Neural cell (in vitro differentiated cells): ENCODE measurements around the gene PILRA. TPM values are rescaled to one million over a fixed set of nuclear protein-coding genes. Genes with fewer than 3 reads are reported as not detected.

Source experiments
- H2AFZ ChIP-seq: fragments of 200-600, 300-800 bp; sonication (generic), shearing (Covaris generic); 2 replicates; pipeline ENCODE4 v1.6.0; 2014; ENCODE audit warnings: low read depth, mild to moderate bottlenecking, antibody characterized with exemption, low read length, moderate library complexity
- H3F3A ChIP-seq: fragments of 200-600 bp; shearing (Covaris generic); 2 replicates; pipeline ENCODE4 v1.6.1; 2016; ENCODE audit warnings: mild to moderate bottlenecking, moderate library complexity, mixed read lengths, antibody characterized with exemption, low read length; ENCODE audit not compliant: insufficient read depth, poor library complexity, severe bottlenecking
- H3K27ac ChIP-seq: fragments of 200-600, 300-800 bp; sonication (generic), shearing (Covaris generic); 2 replicates; pipeline ENCODE4 v1.5.1; 2014; ENCODE audit warnings: mild to moderate bottlenecking, low read length, moderate library complexity
- H3K27me3 ChIP-seq: fragments of 300-800, 200-600 bp; sonication (generic), shearing (Covaris generic); 2 replicates; pipeline ENCODE4 v1.6.0; 2014; ENCODE audit warnings: mild to moderate bottlenecking, low read depth, low read length, moderate library complexity; ENCODE audit not compliant: insufficient read depth
- H3K36me3 ChIP-seq: fragments of 300-800, 200-600 bp; sonication (generic), shearing (Covaris generic); 2 replicates; pipeline ENCODE4 v1.5.1; 2014; ENCODE audit warnings: mild to moderate bottlenecking, antibody characterized with exemption, low read length, moderate library complexity; ENCODE audit not compliant: insufficient read depth
- H3K4me2 ChIP-seq: fragments of 300-800, 200-600 bp; sonication (generic), shearing (Covaris generic); 2 replicates; pipeline ENCODE4 v1.6.0; 2014; ENCODE audit warnings: mild to moderate bottlenecking, low read length
- H3K4me3 ChIP-seq: fragments of 300-800, 200-600 bp; sonication (generic), shearing (Covaris generic); 2 replicates; pipeline ENCODE4 v1.5.1; 2014; ENCODE audit warnings: mild to moderate bottlenecking, low read length, moderate library complexity
- H3K79me2 ChIP-seq: fragments of 200-600 bp; shearing (Covaris generic); replicated peaks from 2 replicates; pipeline ENCODE4 v1.6.0; 2014; ENCODE audit warnings: mild to moderate bottlenecking, low read length, moderate library complexity; ENCODE audit not compliant: insufficient read depth
- H3K9ac ChIP-seq: fragments of 300-800, 200-600 bp; sonication (generic), shearing (Covaris generic); 2 replicates; pipeline ENCODE4 v1.6.1; 2016; ENCODE audit warnings: mild to moderate bottlenecking, low read length, mixed read lengths
- H3K9me2 ChIP-seq: fragments of 200-600 bp; shearing (Covaris generic); 2 replicates; pipeline ENCODE4 v1.6.1; 2016; ENCODE audit warnings: mild to moderate bottlenecking, low read length, mixed read lengths; ENCODE audit not compliant: insufficient read depth
- H3K9me3 ChIP-seq: fragments of 200-600, 300-800 bp; sonication (generic), shearing (Covaris generic); 2 replicates; pipeline ENCODE4 v1.6.1; 2016; ENCODE audit warnings: mild to moderate bottlenecking, mixed run types, low read length, moderate library complexity, mixed read lengths
- H4K20me1 ChIP-seq: fragments of 200-600 bp; shearing (Covaris generic); 2 replicates; pipeline ENCODE4 v1.6.1; 2016; ENCODE audit warnings: mild to moderate bottlenecking, mixed run types; ENCODE audit not compliant: insufficient read depth
- EP300 ChIP-seq: fragments of 450-650 bp; conservative IDR thresholded peaks from 2 replicates; pipeline ENCODE4 v1.6.1; 2014; ENCODE audit warnings: antibody characterized with exemption, mild to moderate bottlenecking, moderate library complexity; ENCODE audit not compliant: poor library complexity, severe bottlenecking
- EZH2 ChIP-seq: fragments of 200-600, 300-800 bp; shearing (Covaris generic), sonication (generic); IDR thresholded peaks from 2 replicates; pipeline ENCODE4 v1.6.1; 2014; ENCODE audit warnings: antibody characterized with exemption, low read length, borderline replicate concordance, mild to moderate bottlenecking; ENCODE audit not compliant: insufficient read depth, poor library complexity, severe bottlenecking
- MXI1 ChIP-seq: fragments of 450-650 bp; conservative IDR thresholded peaks from 2 replicates; pipeline ENCODE4 v1.6.1; 2014; ENCODE audit warnings: antibody characterized with exemption, mild to moderate bottlenecking; ENCODE audit not compliant: poor library complexity, severe bottlenecking
- POLR2AphosphoS5 ChIP-seq: IDR thresholded peaks from 2 replicates; pipeline ENCODE4 v1.6.1; 2012
- RAD21 ChIP-seq: fragments of 450-650 bp; conservative IDR thresholded peaks from 2 replicates; pipeline ENCODE4 v1.6.1; 2014; ENCODE audit warnings: antibody characterized with exemption, mild to moderate bottlenecking, moderate library complexity
- SMC3 ChIP-seq: fragments of 450-650 bp; conservative IDR thresholded peaks from 2 replicates; pipeline ENCODE4 v1.6.1; 2014; ENCODE audit warnings: antibody characterized with exemption, mild to moderate bottlenecking, moderate library complexity; ENCODE audit not compliant: poor library complexity
- TAF1 ChIP-seq: IDR thresholded peaks from 2 replicates; pipeline ENCODE4 v1.6.1; 2012; ENCODE audit warnings: low read depth
- polyA plus RNA-seq: library from polyadenylated mRNA; depleted of rRNA; stranded (reverse); fragments of >200 nt; gene quantifications from 2 replicates; pipeline ENCODE4 v1.2.3, GENCODE V29; 2014
- TF ChIP-seq, protein P1 (sequence below): IDR thresholded peaks from 2 replicates; pipeline ENCODE4 v1.6.1; 2012; ENCODE audit warnings: borderline replicate concordance
- TF ChIP-seq, protein P2 (sequence below): fragments of 450-650 bp; IDR thresholded peaks from 2 replicates; pipeline ENCODE4 v1.5.1; 2014; ENCODE audit warnings: antibody characterized with exemption, mild to moderate bottlenecking, moderate library complexity; ENCODE audit not compliant: poor library complexity, severe bottlenecking

Gene PILRA
- polyA plus RNA-seq, 1 donor from 2014 or later = 23.7 TPM

DNA sequence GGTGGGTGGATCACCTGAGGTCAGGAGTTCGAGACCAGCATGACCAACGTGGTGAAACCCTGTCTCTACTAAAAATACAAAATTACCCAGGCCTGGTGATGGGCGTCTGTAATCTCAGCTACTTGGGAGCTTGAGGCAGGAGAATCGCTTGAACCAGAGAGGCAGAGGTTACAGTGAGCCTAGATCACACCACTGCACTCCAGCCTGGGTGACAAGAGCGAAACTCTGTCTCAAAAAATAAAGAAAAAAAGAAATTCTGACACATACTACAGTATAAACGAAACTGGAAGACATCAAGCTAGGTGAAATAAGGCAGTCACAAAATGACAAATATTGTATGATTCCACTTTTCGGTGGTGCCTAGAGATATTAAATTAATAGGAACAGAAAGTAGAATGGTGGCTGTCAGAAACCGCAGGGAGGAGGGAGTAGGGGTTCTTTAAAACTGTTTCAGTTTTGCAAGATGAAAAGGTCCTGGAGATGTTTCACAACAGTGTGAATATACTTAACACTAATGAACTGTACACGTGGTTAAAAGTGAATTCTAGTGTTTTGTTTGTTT is 23.2 kb downstream of the PILRA start:
- TF ChIP-seq, protein P1, sequence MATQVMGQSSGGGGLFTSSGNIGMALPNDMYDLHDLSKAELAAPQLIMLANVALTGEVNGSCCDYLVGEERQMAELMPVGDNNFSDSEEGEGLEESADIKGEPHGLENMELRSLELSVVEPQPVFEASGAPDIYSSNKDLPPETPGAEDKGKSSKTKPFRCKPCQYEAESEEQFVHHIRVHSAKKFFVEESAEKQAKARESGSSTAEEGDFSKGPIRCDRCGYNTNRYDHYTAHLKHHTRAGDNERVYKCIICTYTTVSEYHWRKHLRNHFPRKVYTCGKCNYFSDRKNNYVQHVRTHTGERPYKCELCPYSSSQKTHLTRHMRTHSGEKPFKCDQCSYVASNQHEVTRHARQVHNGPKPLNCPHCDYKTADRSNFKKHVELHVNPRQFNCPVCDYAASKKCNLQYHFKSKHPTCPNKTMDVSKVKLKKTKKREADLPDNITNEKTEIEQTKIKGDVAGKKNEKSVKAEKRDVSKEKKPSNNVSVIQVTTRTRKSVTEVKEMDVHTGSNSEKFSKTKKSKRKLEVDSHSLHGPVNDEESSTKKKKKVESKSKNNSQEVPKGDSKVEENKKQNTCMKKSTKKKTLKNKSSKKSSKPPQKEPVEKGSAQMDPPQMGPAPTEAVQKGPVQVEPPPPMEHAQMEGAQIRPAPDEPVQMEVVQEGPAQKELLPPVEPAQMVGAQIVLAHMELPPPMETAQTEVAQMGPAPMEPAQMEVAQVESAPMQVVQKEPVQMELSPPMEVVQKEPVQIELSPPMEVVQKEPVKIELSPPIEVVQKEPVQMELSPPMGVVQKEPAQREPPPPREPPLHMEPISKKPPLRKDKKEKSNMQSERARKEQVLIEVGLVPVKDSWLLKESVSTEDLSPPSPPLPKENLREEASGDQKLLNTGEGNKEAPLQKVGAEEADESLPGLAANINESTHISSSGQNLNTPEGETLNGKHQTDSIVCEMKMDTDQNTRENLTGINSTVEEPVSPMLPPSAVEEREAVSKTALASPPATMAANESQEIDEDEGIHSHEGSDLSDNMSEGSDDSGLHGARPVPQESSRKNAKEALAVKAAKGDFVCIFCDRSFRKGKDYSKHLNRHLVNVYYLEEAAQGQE = no peak
- TF ChIP-seq EZH2 (no peak), RAD21 (no peak), EP300 (no peak), TAF1 (no peak), POLR2AphosphoS5 (no peak), SMC3 (no peak), MXI1 (no peak)
- TF ChIP-seq, protein P2, sequence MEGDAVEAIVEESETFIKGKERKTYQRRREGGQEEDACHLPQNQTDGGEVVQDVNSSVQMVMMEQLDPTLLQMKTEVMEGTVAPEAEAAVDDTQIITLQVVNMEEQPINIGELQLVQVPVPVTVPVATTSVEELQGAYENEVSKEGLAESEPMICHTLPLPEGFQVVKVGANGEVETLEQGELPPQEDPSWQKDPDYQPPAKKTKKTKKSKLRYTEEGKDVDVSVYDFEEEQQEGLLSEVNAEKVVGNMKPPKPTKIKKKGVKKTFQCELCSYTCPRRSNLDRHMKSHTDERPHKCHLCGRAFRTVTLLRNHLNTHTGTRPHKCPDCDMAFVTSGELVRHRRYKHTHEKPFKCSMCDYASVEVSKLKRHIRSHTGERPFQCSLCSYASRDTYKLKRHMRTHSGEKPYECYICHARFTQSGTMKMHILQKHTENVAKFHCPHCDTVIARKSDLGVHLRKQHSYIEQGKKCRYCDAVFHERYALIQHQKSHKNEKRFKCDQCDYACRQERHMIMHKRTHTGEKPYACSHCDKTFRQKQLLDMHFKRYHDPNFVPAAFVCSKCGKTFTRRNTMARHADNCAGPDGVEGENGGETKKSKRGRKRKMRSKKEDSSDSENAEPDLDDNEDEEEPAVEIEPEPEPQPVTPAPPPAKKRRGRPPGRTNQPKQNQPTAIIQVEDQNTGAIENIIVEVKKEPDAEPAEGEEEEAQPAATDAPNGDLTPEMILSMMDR = no peak
- H3K9me2 ChIP-seq = no peaks in the 10 kb centered on the region
- no peaks in the 10 kb centered on the region for H3K79me2 ChIP-seq
- H3K4me3 ChIP-seq = no peak overlapping the region
- no peaks in the 10 kb centered on the region for H3F3A ChIP-seq
- H4K20me1 ChIP-seq = no peaks in the 10 kb centered on the region
- no peak overlapping the region for H2AFZ ChIP-seq
- H3K4me2 ChIP-seq = no peak overlapping the region
- H3K27ac ChIP-seq = no peak overlapping the region
- no peaks in the 10 kb centered on the region for H3K27me3 ChIP-seq
- no peaks in the 10 kb centered on the region for H3K36me3 ChIP-seq
- H3K9me3 ChIP-seq = no peaks in the 10 kb centered on the region
- H3K9ac ChIP-seq = no peak overlapping the region

DNA sequence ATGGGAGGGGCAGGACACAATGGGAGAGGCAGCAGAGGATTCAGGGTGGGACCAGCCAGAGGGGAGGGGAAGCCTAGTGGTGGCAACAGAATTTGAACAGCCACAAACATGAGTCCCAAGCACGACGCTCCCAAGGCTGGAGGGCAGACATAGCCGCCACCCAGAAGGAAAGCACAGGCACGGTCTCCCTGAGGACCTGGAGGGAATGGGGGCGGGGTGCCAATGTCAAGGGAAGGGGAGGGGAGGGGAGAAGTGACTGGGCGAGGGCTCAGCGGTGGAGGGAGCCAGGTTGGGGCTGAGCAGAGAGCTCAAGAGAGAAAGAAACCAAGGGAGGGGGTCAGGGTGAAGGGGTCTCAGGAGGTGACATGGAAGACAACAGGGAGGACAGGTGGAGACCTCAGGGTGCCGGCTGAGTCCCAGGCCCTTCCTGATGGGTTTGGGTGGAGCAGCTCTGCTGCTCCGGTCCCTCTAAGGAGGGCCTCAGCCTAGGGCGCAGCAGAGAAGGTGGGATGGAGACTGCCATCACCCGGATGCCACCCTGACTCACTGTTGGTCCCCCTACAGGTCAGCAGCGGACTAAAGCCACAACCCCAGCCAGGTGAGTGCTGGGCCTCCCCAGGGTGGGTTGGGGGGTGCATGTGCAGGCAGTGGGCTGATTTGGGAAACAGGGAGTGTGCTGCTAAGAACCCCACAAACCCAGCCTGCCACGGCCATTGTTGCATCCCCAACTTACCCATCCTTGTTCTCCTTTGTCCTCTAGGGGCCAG is 24.2 kb downstream of the PILRA start:
- TF ChIP-seq EZH2 (no peak), RAD21 (no peak), EP300 (no peak), POLR2AphosphoS5 (no peak), MXI1 (no peak), SMC3 (no peak), TAF1 (no peak)
- TF ChIP-seq, protein P2 = no peak
- TF ChIP-seq, protein P1 = no peak
- no peaks in the 10 kb centered on the region for H3K27me3 ChIP-seq
- H3K9ac ChIP-seq = no peak overlapping the region
- no peak overlapping the region for H2AFZ ChIP-seq
- H4K20me1 ChIP-seq = no peaks in the 10 kb centered on the region
- no peaks in the 10 kb centered on the region for H3K9me2 ChIP-seq
- H3F3A ChIP-seq = no peaks in the 10 kb centered on the region
- H3K36me3 ChIP-seq = no peaks in the 10 kb centered on the region
- no peaks in the 10 kb centered on the region for H3K79me2 ChIP-seq
- H3K4me2 ChIP-seq = no peak overlapping the region
- no peaks in the 10 kb centered on the region for H3K9me3 ChIP-seq
- H3K27ac ChIP-seq = no peak overlapping the region
- H3K4me3 ChIP-seq = no peak overlapping the region
